ENCODE data around the gene CGB5.
A peak's percentile ranks its signal among the peaks of the same experiment; 100 is the strongest.
"Not testable (repeated sequence)": the region's sequence is repeated elsewhere in the genome, so short reads cannot be mapped to it uniquely, and the experiment has no call there.

The CGB5 gene

GRCh38 chr19:49042177-49042576 is 1.5 kb upstream of the CGB5 start:
- TF ChIP-seq POLR2A (IDR thresholded peaks at IDR 0.05; ENCODE audit: low read depth, low read length) (no peak), TAF1 (IDR thresholded peaks at IDR 0.05; ENCODE audit: low read depth, low read length) (no peak), SPI1 (IDR thresholded peaks at IDR 0.05; ENCODE audit: low read depth, low read length) (no peak), POLR2AphosphoS5 (IDR thresholded peaks at IDR 0.05; ENCODE audit: low read depth, low read length) (no peak), PAX5 (IDR thresholded peaks at IDR 0.05; ENCODE audit: insufficient read depth, low read length, severe bottlenecking) (no peak), POU2F2 (IDR thresholded peaks at IDR 0.05; ENCODE audit: low read depth, low read length) (no peak)
- DNase-seq (ENCODE audit: insufficient read length, low spot score) (no peak), FAIRE-seq (no peak)

GRCh38 chr19:49042666-49043065 is 982 bp upstream of the CGB5 start:
- not testable (repeated sequence) for FAIRE-seq; DNase-seq (ENCODE audit: insufficient read length, low spot score)

- FAIRE-seq; DNase-seq (ENCODE audit: insufficient read length, low spot score): not testable (repeated sequence)
Observed at GRCh38 chr19:49049011-49049410, 5.4 kb downstream of the CGB5 start, which contains the start of gene CGB8. Gene CGB8 (minus strand): TSS chr19:49049111. CDS start chr19:49048739, 372 bp downstream.

- DNase-seq (ENCODE audit: insufficient read length, low spot score); FAIRE-seq: not testable (repeated sequence)
Observed at GRCh38 chr19:49049834-49050233, 6.2 kb downstream of the CGB5 start.

- FAIRE-seq; DNase-seq (ENCODE audit: insufficient read length, low spot score): not testable (repeated sequence)
Observed at GRCh38 chr19:49050376-49051033, 6.9 kb downstream of the CGB5 start.

- peak; percentile 62 for FAIRE-seq
- TF ChIP-seq POLR2A (IDR thresholded peaks at IDR 0.05; ENCODE audit: low read depth, low read length) = no peak
- TF ChIP-seq PAX5 (IDR thresholded peaks at IDR 0.05; ENCODE audit: insufficient read depth, low read length, severe bottlenecking) = no peak
- no peak for TF ChIP-seq POLR2AphosphoS5 (IDR thresholded peaks at IDR 0.05; ENCODE audit: low read depth, low read length)
- TF ChIP-seq POU2F2 (IDR thresholded peaks at IDR 0.05; ENCODE audit: low read depth, low read length) = no peak
Observed at GRCh38 chr19:49056101-49056901, 12.7 kb downstream of the CGB5 start.

GRCh38 chr19:49056902-49057596 is 13.4 kb downstream of the CGB5 start:
- not testable (repeated sequence) for FAIRE-seq; DNase-seq (ENCODE audit: insufficient read length, low spot score)

More at GRCh38 chr19:49056101-49056901, 12.7 kb downstream of the CGB5 start:
- peak; percentile 84 for DNase-seq (ENCODE audit: insufficient read length, low spot score)

GRCh38 chr19:49057636-49058234 is 14.1 kb downstream of the CGB5 start, which contains the start of gene CGB7:
Gene CGB7 (minus strand): TSS chr19:49057749. CDS start chr19:49055375, 2,374 bp downstream.
- FAIRE-seq = no peak
- DNase-seq (ENCODE audit: insufficient read length, low spot score) = no peak
- TF ChIP-seq SPI1 (IDR thresholded peaks at IDR 0.05; ENCODE audit: low read depth, low read length) (no peak), POLR2A (IDR thresholded peaks at IDR 0.05; ENCODE audit: low read depth, low read length) (no peak), POU2F2 (IDR thresholded peaks at IDR 0.05; ENCODE audit: low read depth, low read length) (no peak), TAF1 (IDR thresholded peaks at IDR 0.05; ENCODE audit: low read depth, low read length) (no peak), POLR2AphosphoS5 (IDR thresholded peaks at IDR 0.05; ENCODE audit: low read depth, low read length) (no peak), PAX5 (IDR thresholded peaks at IDR 0.05; ENCODE audit: insufficient read depth, low read length, severe bottlenecking) (no peak)

GRCh38 chr19:49058562-49058961 is 14.9 kb downstream of the CGB5 start:
- TF ChIP-seq POLR2AphosphoS5 (IDR thresholded peaks at IDR 0.05; ENCODE audit: low read depth, low read length) = no peak
- TF ChIP-seq PAX5 (IDR thresholded peaks at IDR 0.05; ENCODE audit: insufficient read depth, low read length, severe bottlenecking) = no peak
- no peak for TF ChIP-seq POU2F2 (IDR thresholded peaks at IDR 0.05; ENCODE audit: low read depth, low read length)
- no peak for DNase-seq (ENCODE audit: insufficient read length, low spot score)
- no peak for FAIRE-seq

- FAIRE-seq = no peak
- no peak for DNase-seq (ENCODE audit: insufficient read length, low spot score)
- TF ChIP-seq POLR2AphosphoS5 (IDR thresholded peaks at IDR 0.05; ENCODE audit: low read depth, low read length) (no peak), PAX5 (IDR thresholded peaks at IDR 0.05; ENCODE audit: insufficient read depth, low read length, severe bottlenecking) (no peak), POU2F2 (IDR thresholded peaks at IDR 0.05; ENCODE audit: low read depth, low read length) (no peak), TAF1 (IDR thresholded peaks at IDR 0.05; ENCODE audit: low read depth, low read length) (no peak), SPI1 (IDR thresholded peaks at IDR 0.05; ENCODE audit: low read depth, low read length) (no peak), POLR2A (IDR thresholded peaks at IDR 0.05; ENCODE audit: low read depth, low read length) (no peak)
Observed at GRCh38 chr19:49059053-49059452, 15.4 kb downstream of the CGB5 start.

All from GM12891 (cell line).